ENCODE results near the gene PANK1. TPM values are rescaled to one million over a fixed set of nuclear protein-coding genes. Genes with fewer than 3 reads are reported as not detected.

PANK1 gene
- polyA plus RNA-seq, 2 of the 4 experiments (the other 2 are of a cell fraction) = 6.7 to 9.0 TPM

GRCh38 chr10:89565180-89565579 is 79.9 kb downstream of the PANK1 start:
- H3K9me3 ChIP-seq = no peaks in the 10 kb centered on the region
- peak; percentile 63 for TF ChIP-seq MAFK (IDR thresholded peaks at IDR 0.05; ENCODE audit: partially characterized antibody)
- TF ChIP-seq HOXA7 (CRISPR knock-in tag; IDR thresholded peaks at IDR 0.05) = no peak
- CTCF ChIA-PET = interaction anchor here (0.9 to 1.6 kb wide), 13 partner anchors 8 to 162 kb away, joined by 4 to 17 read pairs (median 6); partner anchors contain the start of gene IFIT5

DNA sequence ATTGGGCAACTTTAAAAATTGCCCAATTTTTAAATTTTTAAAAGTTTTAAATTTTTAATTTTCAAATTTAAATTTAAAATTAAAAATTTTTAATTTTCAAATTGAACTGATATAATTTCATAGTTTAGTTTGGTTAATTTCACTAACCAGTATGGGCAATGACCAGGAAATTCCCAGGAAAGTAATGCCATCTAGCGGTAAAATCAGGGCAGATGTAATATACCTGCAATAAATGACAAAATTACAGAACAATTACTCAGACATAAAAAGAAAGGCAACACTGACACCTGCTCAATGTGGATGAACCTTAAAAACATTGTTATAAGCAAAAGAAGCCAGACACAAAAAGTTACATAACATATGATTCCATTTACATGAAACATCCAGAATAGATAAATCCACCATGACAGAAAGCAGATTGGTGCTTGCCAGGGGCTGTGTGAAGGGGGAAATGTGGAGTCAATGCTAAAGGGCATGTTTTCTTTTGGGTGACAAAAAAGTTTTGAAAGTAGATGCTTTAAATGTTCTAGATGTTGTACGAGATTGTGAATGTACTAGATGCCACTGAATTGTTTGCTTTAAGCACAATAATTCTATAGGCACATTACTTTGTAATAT is 81.1 kb downstream of the PANK1 start:
- TF ChIP-seq JUN (IDR thresholded peaks at IDR 0.05) (no peak), CTCF (IDR thresholded peaks at IDR 0.05) (peak; percentile 97), RAD21 (conservative IDR thresholded peaks at IDR 0.05 in 1 of 2, IDR thresholded peaks at IDR 0.05 in 1 of 2) (peak; percentile 93 to 97), SMC3 (IDR thresholded peaks at IDR 0.05) (peak; percentile 96), KDM5A (IDR thresholded peaks at IDR 0.05) (no peak)
- Histone ChIP-seq H3K27ac (no peak overlapping the region), H3K4me3 (no peak overlapping the region), H3K4me2 (no peak overlapping the region), H3K9me3 (no peaks in the 10 kb centered on the region), H3K4me1 (no peaks in the 10 kb centered on the region)
- WGBS (ENCODE audit: missing lambda C conversion rate) = 0% methylated on average over 2 of the region's 2 CpGs
- ATAC-seq = peak; percentile 73 to 84
- POLR2A ChIA-PET = no interaction called here
- CTCF ChIA-PET = interaction anchor here (0.6 to 8.5 kb wide), 23 partner anchors 8 to 229 kb away, joined by 3 to 88 read pairs (median 5); partner anchors contain the start of gene IFIT5
- DNase-seq (ENCODE audit: low read depth in 1 of 2, low spot score in 1 of 2) = peak; percentile 37
- FAIRE-seq = no peak

More at GRCh38 chr10:89565180-89565579, 79.9 kb downstream of the PANK1 start:
- H3K27ac ChIP-seq = no peak overlapping the region
- no peaks in the 10 kb centered on the region for H3K4me1 ChIP-seq
- no peak for FAIRE-seq
- no peak for DNase-seq (ENCODE audit: low read depth in 1 of 2, low spot score in 1 of 2)
- ATAC-seq = no peak
- H3K4me3 ChIP-seq = no peak overlapping the region
- POLR2A ChIA-PET = interaction anchor here (0.8 kb wide), 1 partner anchor 99 kb away, joined by 3 read pairs; no protein-coding TSS in a partner anchor
- no peak overlapping the region for H3K4me2 ChIP-seq
- 50% methylated on average over 1 of the region's 1 CpG for WGBS (ENCODE audit: missing lambda C conversion rate)

- Histone ChIP-seq H3K4me1 (no peaks in the 10 kb centered on the region), H3K4me3 (no peak overlapping the region), H3K4me2 (no peak overlapping the region), H3K9me3 (no peaks in the 10 kb centered on the region), H3K27ac (peak overlapping the region in 1 of 2 experiments; percentile 6; a peak in 1 of 6 replicates)
- no peak for TF ChIP-seq HDAC2 (IDR thresholded peaks at IDR 0.05)
- no peak for TF ChIP-seq BHLHE40 (IDR thresholded peaks at IDR 0.05; ENCODE audit: low read depth, low read length)
- TF ChIP-seq, protein P1, sequence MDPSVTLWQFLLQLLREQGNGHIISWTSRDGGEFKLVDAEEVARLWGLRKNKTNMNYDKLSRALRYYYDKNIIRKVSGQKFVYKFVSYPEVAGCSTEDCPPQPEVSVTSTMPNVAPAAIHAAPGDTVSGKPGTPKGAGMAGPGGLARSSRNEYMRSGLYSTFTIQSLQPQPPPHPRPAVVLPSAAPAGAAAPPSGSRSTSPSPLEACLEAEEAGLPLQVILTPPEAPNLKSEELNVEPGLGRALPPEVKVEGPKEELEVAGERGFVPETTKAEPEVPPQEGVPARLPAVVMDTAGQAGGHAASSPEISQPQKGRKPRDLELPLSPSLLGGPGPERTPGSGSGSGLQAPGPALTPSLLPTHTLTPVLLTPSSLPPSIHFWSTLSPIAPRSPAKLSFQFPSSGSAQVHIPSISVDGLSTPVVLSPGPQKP (IDR thresholded peaks at IDR 0.05; ENCODE audit: low read depth, low read length) = no peak
- no peak for TF ChIP-seq FOXS1 (CRISPR knock-in tag; IDR thresholded peaks at IDR 0.05)
- TF ChIP-seq ZNF302 (CRISPR knock-in tag; IDR thresholded peaks at IDR 0.05) = no peak
- TF ChIP-seq ZC3H11A (IDR thresholded peaks at IDR 0.05) = no peak
- TF ChIP-seq HOXB13 (CRISPR knock-in tag; IDR thresholded peaks at IDR 0.05; ENCODE audit: low read depth) = no peak
- TF ChIP-seq MAFK (IDR thresholded peaks at IDR 0.05; ENCODE audit: partially characterized antibody) = no peak
- DNase-seq (ENCODE audit: low read depth in 1 of 2, low spot score in 1 of 2) = no peak
- ATAC-seq = no peak
- no peak for FAIRE-seq
- CTCF ChIA-PET = interaction anchor here (1.0 to 8.5 kb wide), 12 partner anchors 8 to 313 kb away, joined by 3 to 88 read pairs (median 4); no protein-coding TSS in a partner anchor
- WGBS (ENCODE audit: missing lambda C conversion rate) = 83% methylated on average over 3 of the region's 3 CpGs
- POLR2A ChIA-PET = no interaction called here
These were observed 81.7 kb downstream of the PANK1 start for GRCh38 chr10:89563311-89563710.

DNA sequence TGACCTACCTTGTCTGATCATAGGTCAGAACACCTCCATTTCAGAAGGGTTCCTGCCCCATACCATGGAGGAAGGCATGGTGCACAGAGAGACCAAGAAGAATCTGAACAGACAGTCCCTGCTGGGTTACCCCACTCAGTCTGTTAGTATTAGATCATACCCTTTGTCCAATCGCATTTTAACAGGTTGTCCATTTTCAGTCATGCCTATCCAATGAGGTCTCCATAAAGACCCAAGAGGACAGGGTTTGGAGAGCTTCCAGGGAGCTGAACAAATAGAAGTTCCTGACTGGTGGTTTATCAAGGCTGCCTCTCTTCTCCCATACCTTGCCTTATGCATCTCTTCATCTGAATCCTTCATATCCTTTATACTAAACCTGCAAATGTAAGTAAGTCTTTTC is 88.4 kb downstream of the PANK1 start:
- FAIRE-seq (no peak), ATAC-seq (peak; percentile 13 to 37; a peak in 1 of 6 replicates), DNase-seq (ENCODE audit: low read depth in 1 of 2, low spot score in 1 of 2) (no peak)
- 71% methylated on average over 1 of the region's 1 CpG for WGBS (ENCODE audit: missing lambda C conversion rate)
- Histone ChIP-seq H3K27ac (peak overlapping the region; percentile 5 to 50; a peak in 2 of 6 replicates), H3K9me3 (no peaks in the 10 kb centered on the region), H3K4me1 (peaks cover 37% of the 10 kb centered on the region), H3K4me2 (peak overlapping the region; percentile 35), H3K4me3 (no peak overlapping the region)
- POLR2A ChIA-PET = interaction anchor here (1.2 kb wide), 1 partner anchor 87 kb away, joined by 3 read pairs; no protein-coding TSS in a partner anchor
- CTCF ChIA-PET = interaction anchor here (1.1 to 8.5 kb wide), 5 partner anchors 8 to 137 kb away, joined by 3 to 88 read pairs (median 6); no protein-coding TSS in a partner anchor
- TF ChIP-seq CHD2 (IDR thresholded peaks at IDR 0.05; ENCODE audit: low read length, partially characterized antibody) (no peak), RFX5 (IDR thresholded peaks at IDR 0.05) (no peak), HOXB13 (CRISPR knock-in tag; IDR thresholded peaks at IDR 0.05; ENCODE audit: low read depth) (no peak)

Measured in A549 (cell line).